ENCODE data around the gene COBL. TPM values are rescaled to one million over a fixed set of nuclear protein-coding genes. Genes with fewer than 3 reads are reported as not detected.

COBL gene
- total and polyA plus RNA-seq, 9 of the 15 experiments (the other 6 are each of a cell fraction or from before 2014, with no cell fraction given): 0.01 to 2.4 (median 0.09) TPM; not detected in 3

GRCh38 chr7:51261117-51261835 lies 55.3 kb downstream of the COBL start:
- no peaks in the 10 kb centered on the region for H3K9me3 ChIP-seq (replicated peaks; ENCODE audit: control insufficient read depth, insufficient read depth, low read depth, low read length)
- peaks cover 0 to 27% of the 10 kb centered on the region in 2 experiments; a peak in 3 of 5 replicates for H3K27me3 ChIP-seq (ENCODE audit: control insufficient read depth in 2 of 2, insufficient read depth in 2 of 2, low read length in 2 of 2)
- no peak overlapping the region for H3K27ac ChIP-seq (ENCODE audit: extremely low read depth, low read depth, low read length)
- BruUV-seq (replicated peaks): no TSS peak
- H3K4me1 ChIP-seq (replicated peaks in 1 of 2; ENCODE audit: control insufficient read depth in 2 of 2, insufficient read depth in 2 of 2, low read length in 2 of 2): no peaks in the 10 kb centered on the region
- no peaks in the 10 kb centered on the region for H3K9me1 ChIP-seq (ENCODE audit: control insufficient read depth, insufficient read depth, low read length)
- in situ Hi-C loops (cut with MboI): no loop called here
- no peaks in the 10 kb centered on the region for H3K36me3 ChIP-seq (ENCODE audit: control insufficient read depth, insufficient read depth, low read length)
- WGBS (ENCODE audit: insufficient coverage, low coverage, missing lambda C conversion rate): 1% methylated on average over 14 of the region's 15 CpGs
- POLR2A ChIA-PET: no interaction called here
- FAIRE-seq: no peak
- no peak for DNase-seq (ENCODE audit: extremely low read depth in 1 of 4, low spot score in 3 of 4)
- H3K9ac ChIP-seq (ENCODE audit: insufficient read depth in 1 of 2, low read depth in 2 of 2, low read length in 2 of 2): no peak overlapping the region
- 0 out of 2 replicates have a peak, but pooled peaks cover 3% of the 10 kb centered on the region for H4K20me1 ChIP-seq (replicated peaks; ENCODE audit: control insufficient read depth, insufficient read depth, low read length)
- no peak overlapping the region for H2AFZ ChIP-seq (ENCODE audit: low read depth, low read length)
- CTCF ChIA-PET (ENCODE audit: low intra/inter-chr PET ratio): no interaction called here
- no peak overlapping the region for H3K4me2 ChIP-seq (ENCODE audit: insufficient read depth, low read length)
- intact Hi-C loops (cut with micrococcal nuclease): no loop called here
- H3K79me2 ChIP-seq (ENCODE audit: control insufficient read depth, insufficient read depth, low read length): no peaks in the 10 kb centered on the region
- no peak overlapping the region for H3K4me3 ChIP-seq
- ATAC-seq: no peak
- TF ChIP-seq USF2 (CRISPR knock-in tag; IDR thresholded peaks at IDR 0.05): no peak
- TF ChIP-seq NFE2 (IDR thresholded peaks at IDR 0.05; ENCODE audit: low read depth): no peak
- no peak for TF ChIP-seq RBM15 (IDR thresholded peaks at IDR 0.05; ENCODE audit: insufficient read depth, low read length)
- TF ChIP-seq ARNT (IDR thresholded peaks at IDR 0.05): no peak
- no peak for TF ChIP-seq UBTF (IDR thresholded peaks at IDR 0.05; ENCODE audit: borderline replicate concordance in 1 of 2, low read depth in 2 of 2, low read length in 2 of 2)
- TF ChIP-seq KLF13 (tag; IDR thresholded peaks at IDR 0.05; ENCODE audit: borderline replicate concordance, low read depth): no peak
- TF ChIP-seq ATF3 (IDR thresholded peaks at IDR 0.05): no peak
- TF ChIP-seq ATF3 (CRISPR knock-in tag; conservative IDR thresholded peaks at IDR 0.05): no peak
- no peak for TF ChIP-seq SAFB2 (IDR thresholded peaks at IDR 0.05; ENCODE audit: borderline replicate concordance, low read depth, low read length, severe bottlenecking)
- no peak for TF ChIP-seq CGGBP1 (CRISPR knock-in tag; IDR thresholded peaks at IDR 0.05)
- TF ChIP-seq ZNF384 (IDR thresholded peaks at IDR 0.05; ENCODE audit: low read depth, low read length): no peak
- no peak for TF ChIP-seq TOE1 (IDR thresholded peaks at IDR 0.05; ENCODE audit: borderline replicate concordance)
- TF ChIP-seq TOE1 (CRISPR knock-in tag; IDR thresholded peaks at IDR 0.05; ENCODE audit: borderline replicate concordance, low read depth): no peak
- TF ChIP-seq HNRNPLL (IDR thresholded peaks at IDR 0.05; ENCODE audit: low read depth, low read length, poor library complexity, severe bottlenecking): no peak
- TF ChIP-seq ELF1 (tag; IDR thresholded peaks at IDR 0.05): no peak
- no peak for TF ChIP-seq ZNF511 (CRISPR knock-in tag; IDR thresholded peaks at IDR 0.05)
